SW 1271 (cell line): ENCODE data around the gene GSK3B.
"Not testable (repeated sequence)": the region's sequence is repeated elsewhere in the genome, so short reads cannot be mapped to it uniquely, and the experiment has no call there.

Experiments
- DNase-seq, 2 experiments: peaks; one replicate each; lab custom pipeline; 2025; lab: John Stamatoyannopoulos, UW

The GSK3B gene

DNA sequence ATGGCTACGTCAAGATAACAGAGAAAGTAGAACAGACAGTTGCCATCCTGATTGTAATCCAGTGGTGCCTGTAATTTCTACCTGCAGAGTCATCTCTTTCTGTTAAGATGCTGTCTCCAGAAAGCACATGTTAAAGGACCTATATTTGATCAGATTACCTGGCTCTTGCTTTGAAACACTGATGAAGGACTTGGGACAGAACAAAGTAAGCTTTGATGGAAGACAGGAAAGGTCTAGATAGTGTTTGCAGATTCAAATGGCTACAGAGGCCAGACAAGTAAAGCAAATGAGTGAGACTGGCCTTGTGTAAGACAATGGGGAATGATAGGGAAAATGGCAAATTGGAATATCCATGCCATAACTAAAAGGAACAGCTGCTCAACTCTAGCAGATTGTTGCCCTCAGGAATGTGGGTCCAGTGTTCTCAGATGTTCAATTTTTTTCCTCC lies 1.8 kb upstream of the GSK3B start:
- DNase-seq, result no peak

DNA sequence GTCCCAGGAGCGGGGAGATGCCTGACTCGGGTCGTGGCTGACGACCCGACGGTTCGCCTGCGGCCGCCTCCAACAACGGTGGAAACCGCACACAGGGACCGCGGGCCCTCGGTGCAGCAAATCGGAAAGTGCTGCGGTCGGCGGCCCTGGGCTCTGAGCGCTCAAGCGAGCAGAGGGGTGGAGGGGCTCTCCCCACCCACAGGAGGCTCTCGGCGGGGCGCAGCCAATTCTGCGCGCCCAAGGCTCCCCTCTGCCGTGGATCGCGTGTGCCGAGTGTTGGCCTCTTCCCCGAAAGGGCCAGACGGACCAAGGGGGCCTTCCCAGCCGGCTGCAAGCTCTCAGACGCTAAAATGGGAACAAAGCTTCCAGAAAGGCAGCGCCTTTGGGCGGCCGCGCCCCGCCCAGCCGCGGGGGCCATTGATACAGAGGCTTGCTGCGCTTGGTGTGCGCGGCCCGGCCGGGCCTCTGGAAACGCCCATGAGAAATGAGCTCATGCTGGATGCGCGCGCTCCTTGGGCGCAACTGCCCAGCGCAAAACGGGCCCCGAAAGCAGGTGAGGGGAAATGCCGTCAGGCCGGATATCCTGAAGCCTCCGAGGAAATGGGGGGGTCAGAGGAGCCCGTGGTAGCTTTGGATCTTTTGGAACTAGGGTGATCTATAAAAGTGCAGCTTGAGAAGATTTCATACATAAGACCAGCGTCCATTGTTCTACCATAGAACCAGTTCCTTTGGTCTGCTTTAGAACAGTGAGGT lies 1.2 kb upstream of the GSK3B start:
- peak; percentile 70 to 80 for DNase-seq

DNA sequence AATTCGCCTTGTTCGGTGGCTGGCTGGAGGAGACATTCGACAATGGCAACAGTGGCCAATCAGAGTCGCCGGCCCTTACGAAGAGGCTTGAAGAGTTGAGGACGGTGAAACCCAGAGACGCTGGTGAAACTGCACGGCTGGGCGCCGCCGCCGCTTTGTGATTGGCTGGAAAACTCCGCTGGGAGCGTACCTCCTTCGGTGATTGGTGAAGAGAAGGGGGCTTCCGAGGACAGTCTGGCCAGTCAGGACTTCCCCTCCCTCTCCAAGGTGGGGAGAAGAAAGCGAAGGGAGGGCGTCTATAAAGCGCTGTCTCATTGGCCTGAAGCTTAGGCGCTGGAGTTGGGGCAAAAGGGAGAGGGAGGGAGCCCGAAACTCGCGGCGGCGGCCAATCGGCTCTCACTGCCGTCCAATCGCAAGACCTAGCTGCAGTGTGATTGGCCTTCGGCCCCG lies 554 bp upstream of the GSK3B start:
- peak; percentile 99 to 100 for DNase-seq

DNA sequence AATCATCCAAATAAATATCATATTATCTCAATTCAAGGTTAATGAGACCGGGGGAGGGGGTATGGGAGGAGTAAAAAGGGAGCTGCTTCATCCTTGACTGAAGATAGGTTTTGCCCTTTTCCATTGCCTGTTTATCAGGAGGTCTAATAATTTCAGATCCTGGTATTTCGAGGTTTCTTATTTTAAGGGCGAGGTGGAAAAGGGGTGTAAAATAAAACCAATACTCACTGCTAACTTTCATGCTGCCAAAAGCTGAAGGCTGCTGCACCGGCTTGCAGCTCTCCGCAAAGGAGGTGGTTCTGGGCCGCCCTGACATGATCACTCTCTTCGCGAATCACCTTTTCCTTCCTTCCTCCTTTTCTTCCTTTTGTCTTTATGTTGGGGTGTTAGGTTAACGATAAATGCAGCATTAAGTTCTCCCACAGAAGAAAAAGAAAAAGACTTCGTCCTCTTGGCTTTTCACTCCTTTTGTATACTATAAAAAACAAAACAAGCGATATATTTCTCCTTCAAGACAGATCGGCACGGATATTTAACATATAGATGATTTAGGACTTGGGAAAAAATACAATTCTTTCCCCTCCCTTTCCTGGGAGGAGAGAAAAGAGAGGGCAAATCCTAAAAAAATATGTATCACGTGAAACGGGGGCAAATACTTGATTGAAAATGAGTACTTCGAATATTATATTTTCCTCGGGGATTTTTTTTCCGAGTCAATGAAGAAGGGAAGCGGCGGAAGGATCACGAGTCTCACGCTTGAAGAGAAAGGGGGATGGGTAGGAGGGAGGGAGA lies 932 bp downstream of the GSK3B start:
- peak; percentile 55 to 58 for DNase-seq

DNA sequence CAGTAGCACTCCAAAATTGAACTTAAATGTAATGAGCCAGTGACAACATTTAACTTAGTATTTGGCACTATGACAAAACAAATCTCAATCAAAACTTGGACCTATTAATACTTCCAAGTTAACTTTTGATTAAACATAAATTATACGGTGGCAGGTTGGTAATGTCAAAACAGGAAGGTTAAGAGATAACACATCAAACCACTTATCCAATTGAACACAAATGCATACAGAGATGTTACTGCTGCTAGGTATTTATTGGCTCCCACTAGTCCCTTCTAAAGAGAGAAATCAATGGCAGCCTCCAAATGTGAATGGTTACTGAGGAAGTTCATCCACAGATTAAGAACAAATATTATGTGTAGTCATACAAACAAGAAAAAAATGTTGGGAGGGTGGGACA lies 1.8 kb downstream of the GSK3B start:
- DNase-seq, result no peak

DNA sequence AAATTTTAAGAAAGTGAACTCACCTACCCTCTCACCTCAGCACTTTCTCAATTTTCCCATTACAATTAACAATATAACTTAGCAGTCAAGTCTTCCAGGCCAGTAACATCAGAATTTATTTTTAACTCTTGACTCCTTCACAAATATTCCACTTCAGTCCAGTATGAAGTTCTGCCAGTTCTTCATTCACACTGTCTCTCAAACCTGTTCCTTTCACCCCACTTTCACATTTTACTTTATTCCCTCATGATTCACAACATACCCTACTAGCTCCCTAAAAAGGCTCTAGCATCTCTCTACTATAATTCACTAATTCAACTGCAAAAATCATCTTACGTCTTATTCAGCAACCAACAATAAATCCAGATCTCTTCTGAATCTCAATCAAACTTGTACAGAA lies 3.8 kb downstream of the GSK3B start:
- DNase-seq, result no peak

DNA sequence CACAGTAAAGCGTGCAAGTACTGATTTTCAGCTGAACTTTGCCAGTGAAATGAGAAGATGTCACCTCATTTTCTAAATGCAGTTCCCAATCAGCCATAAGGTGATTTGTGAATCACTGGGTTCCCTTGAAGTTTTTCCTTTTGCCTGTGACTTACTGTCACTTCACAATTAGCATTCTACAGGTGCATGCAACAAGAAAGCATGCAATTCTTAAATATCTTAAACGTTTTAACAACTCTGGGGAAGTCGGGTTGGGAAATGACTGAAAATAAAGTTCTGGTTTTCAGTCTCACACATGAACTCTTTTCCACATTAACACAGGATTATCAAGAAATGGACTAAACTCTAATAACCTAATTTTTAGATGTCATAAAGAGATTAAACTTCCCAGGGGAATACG lies 5.2 kb downstream of the GSK3B start:
- DNase-seq, result no peak

DNA sequence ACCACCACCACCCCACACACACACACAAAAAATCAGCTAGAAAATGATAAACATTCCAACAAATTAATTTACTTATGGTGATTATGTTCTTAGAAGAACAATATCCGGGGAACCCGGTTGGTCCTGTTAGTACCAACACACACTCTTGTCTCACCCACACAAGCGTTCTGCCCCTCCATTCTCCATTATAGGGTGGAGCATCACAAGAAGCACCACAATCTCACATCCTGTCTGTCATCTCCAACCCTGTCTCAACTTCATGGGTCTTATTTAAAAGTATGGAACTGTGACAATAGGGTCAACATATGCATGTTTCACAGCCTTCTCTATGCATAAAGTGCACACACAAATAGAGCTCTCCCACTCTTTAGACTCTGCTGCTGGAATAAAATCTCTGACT lies 5.6 kb downstream of the GSK3B start:
- no peak for DNase-seq

DNA sequence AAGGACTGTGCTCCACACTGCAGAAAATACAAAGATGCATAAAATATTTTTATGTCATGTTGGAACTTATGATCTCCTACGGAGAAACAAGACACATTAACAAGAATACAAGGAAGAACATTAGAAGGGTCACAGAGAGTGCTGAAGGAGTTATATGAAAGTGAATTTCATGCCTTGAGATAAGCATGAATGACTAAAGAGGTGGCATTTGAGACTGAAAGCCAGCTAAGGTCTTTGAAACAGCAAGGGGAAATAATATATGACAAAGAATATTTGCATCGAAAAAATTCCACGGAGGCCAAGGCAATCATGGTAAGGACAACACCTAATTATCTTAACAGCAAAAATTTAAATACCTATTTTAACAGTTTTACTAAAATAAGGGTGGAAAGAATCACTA lies 12.5 kb downstream of the GSK3B start:
- DNase-seq, result no peak

DNA sequence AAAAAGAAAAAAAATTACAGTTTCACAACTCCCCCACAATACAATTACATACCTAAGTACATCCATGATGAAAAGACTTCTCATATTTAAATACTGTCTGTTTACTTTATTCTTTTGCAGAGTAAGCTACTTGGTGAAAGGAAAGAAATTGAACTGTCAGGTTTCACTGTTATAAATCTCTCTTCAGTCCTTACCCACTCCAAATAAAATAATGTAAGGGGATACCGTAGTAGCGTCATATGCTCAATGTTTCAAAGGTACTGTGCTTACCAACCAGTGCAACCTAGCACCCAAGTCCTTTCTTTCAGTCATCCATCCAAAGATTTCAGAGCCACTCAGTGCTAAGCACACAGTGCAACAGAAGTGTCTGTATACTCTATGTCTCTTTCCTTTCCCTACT lies 13.4 kb downstream of the GSK3B start:
- no peak for DNase-seq

DNA sequence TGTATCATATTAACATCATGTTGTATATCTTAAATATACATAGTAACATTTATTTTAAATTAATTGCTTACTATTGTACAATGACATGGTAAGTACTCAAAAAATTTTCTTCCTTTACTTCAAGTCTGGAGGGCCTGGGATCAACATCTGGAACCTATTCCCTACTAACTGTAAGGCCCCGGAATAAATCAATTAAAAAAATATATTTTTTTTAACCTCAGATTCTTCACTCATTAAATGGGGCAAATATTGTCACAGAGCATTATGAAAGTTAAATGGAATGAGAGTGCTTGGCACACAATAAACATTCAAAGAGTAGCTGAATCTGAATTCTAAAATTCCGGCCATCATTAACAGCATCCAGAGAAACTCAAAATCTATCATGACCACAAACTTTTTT lies 16.5 kb downstream of the GSK3B start:
- DNase-seq, result no peak

DNA sequence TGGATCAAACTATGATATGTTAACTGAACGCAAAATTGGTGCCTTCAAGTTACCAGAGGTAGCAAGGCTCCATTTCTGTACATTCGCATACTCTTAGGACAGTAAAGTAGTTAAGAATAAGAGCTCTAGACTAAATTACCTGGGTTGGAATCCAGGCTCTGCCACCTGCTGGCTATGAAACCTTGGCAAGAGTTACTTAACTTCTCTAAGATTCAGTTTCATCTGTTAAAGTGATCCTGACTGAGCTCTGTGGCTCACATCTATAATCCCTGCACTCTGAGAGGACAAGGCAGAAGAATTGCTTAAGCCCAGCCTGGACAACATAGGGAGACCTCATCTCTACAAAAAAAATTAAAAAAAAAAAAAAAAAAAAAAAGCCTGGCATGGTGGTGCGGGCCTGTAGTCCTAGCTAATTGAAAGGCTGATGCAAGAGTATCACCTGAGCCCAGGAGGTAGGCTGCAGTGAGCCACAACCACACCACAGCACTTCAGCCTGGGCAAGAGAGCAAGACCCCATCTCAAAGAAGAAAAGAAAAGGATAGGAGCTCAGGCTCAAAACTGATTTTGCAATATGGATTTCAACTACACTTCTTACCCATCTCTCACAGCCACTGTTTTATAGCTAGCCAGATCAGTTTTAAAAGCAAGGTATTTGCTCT lies 21.3 kb downstream of the GSK3B start:
- DNase-seq, result no peak

DNA sequence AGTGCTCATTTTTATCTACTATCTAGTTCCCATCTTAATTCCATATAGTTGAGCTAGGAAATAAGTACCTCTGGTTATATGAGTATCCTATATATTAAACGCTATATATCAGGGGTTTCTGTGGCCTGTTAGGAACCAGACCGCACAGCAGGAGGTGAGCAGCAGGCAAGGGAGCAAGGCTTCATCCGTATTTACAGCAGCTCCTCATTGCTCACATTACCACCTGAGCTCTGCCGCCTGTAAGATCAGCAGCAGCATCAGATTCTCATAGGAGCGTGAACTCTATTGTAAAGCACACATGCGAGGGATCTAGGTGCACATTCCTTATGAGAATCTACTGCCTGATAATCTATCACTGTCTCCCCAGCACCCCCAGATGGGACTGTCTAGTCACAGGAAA lies 23.0 kb downstream of the GSK3B start:
- no peak for DNase-seq

DNA sequence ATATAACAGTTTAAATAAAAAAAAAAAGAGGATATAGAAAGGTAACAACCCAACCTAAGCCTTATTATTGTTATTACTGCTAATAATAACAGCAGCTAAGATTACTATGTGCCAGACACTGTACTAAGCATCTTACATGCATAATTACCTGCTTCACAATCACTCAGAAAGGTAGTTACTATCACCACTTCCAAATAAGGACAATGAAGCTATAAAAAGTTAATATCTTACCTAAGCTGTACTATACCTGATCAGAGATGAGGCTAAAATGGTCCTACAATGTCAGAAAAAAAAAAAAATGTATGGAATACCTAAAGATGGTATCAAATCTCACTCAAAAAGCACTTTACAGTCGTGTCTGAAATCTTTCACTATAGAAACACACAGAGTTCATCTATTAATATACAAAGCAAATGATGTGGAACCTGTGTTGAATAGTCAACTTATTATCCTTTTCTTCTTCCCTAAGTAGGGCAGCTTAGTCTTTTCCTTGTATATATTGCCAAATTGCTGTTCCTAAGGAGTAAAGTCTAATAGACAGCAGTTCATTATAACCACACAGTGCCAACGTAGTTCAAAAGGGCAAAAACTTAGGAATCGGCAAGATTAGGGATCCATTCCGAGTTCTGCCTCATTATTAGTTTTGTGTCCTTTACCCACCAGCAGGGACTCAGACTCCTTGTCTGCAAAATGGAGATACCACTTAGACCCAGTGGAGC lies 23.8 kb downstream of the GSK3B start:
- no peak for DNase-seq

DNA sequence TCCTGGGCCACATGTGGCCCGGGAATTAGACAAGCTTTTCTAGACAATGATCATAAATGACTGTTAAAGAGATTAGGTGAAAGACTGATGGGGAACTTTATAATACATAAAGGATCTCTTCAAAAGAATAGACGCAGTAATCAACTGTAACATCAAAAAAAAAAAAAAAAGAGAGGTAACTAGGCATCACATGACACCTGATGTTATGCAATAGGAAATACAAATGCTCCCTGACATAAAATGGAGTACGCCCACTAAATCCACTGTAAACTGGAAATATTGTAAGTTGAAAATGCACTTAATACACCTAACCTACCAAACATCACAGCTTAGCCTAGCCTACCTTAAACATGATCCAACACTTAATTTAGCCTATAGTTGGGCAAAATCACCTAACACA lies 27.2 kb downstream of the GSK3B start:
- no peak for DNase-seq

DNA sequence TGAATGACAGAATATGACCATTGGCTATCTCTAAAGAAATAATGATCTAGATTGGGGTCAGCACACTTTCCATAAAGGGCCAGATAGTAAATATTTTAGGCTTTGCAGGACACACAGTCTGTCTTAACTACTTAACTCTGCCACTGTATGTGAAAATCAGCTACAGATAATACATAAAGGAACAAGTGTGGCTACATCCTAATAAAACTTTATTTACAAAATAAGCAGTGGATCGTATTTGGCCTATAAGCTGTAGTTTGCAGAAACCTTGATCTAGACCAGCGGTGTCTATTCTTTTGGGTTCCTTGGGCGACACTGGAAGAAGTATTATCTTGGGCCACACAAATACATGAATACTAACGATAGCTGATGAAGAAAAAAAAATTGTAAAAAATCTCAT lies 27.6 kb downstream of the GSK3B start:
- DNase-seq, result no peak

DNA sequence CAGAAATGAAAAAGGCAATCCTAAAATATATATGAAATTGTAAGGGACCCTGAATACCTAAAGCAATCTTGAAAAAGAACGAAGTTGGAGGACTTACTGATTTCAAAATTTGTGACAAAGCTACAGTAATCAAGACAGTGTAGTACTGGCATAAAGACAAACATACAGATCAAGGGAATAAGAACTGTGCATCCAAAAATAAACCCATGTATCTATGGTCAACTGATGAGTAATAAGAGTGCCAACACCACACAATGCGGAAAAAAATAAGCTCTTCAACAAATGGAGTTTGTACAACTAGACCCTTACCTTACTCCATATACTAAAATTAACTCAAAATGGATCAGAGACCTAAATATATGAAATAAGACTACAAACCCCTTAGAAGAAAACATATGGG lies 29.6 kb downstream of the GSK3B start:
- no peak for DNase-seq

DNA sequence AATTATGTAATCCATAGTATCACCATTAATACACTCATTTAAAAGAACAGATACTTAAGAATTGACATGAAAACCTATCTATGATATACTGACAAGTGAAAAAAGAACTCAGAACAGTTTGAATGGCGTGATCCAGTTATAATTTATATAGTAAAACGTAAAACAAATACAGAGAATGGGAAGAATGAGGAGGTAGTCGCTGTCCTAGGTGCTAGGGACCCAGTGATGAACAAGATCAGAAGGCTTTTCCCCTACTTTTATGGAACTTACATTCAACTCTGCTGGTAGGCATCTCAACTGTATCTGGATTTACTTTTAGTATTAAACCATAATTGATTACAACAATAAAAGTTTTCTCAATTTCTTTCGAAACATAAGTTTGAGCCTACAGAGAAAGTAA lies 31.8 kb downstream of the GSK3B start:
- no peak for DNase-seq

DNA sequence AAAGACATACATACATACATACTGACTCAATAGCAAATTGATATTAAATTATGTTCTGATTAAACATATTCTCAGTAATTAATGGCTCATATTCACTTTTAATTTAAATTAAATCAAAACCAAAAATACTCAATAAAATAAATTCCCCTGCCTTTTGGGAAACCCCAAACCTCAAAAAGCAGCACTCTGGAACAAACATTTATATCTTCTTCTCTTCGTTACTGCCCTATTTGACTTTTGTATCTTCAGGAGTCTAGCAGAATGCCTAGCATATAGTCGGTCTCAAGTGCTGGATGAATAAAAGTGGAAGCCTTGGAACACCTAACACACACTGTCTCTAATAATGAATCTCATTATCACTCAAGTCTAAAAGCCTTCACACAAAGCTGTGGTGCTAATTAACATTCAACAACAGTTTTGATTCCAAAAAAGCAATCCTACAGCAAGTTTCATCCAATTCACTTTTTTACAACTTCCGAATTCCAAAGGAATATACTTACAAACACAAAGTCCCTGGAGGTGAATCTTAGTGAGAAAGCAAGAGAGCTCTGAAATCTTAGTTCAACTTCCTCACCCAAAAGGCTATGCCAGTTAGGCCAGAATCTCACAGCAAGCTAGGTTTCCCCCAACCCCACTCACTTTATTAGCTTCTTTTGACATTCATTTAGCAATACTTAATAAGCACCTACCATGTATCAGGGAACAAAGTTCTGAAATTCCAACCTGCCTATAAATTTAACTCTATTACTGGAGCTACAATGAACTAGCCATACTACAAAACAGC lies 35.0 kb downstream of the GSK3B start:
- DNase-seq, result no peak

DNA sequence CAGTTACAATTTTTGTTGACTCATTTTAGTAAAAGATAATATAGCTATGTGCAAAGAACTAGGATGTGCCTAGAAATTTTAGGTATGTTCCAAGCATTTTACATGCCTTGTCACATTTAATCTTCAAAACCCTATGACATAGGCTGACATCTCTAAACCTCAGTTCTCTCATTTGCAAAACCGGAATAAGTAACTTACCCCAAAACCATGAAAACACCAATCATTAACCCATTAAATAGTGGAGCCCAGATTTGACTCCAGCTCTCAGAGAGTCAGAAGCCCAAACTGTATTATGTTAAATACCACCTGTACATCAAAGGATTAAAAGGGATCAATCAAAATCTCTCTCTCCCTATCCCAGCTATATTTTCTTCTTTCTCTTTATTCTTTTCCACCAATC lies 36.6 kb downstream of the GSK3B start:
- DNase-seq, result no peak

DNA sequence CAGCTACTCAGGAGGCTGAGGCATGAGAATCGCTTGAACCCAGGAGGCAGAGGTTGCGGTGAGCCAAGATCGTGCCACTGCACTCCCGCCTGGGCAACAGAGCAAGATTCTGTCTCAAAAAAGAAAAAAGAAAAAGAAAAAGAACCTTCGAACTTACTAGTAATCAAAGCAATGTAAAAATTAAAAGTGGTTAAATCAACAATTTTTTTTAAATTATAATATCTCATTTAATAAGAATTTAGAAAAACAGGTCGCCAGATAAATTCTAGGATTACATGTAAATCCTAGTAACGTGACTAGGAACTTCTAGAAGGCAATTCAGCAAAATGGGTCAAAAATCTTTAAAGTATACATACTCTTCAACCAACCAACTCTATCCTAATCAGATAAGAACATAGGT lies 37.2 kb downstream of the GSK3B start:
- DNase-seq, result no peak

DNA sequence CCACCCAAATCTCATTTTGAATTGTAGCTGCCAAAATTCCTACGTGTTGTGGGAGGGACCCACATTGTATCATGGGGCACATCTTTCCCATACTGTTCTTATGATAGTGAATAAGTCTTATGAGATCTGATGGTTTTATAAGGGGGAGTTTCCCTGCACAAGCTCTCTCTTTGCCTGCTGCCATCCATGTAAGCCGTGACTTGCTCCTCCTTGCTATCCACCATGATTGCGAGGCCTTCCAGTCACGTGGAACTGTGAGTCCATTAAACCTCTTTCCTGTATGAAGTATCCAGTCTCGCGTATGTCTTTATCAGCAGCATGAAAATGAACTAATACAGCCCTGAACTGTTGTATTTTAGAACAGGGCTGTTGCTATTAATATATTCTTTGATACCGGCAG lies 40.6 kb downstream of the GSK3B start:
- not testable (repeated sequence) for DNase-seq
